Stimulated activated CD8-positive, alpha-beta memory T cell treated with anti-CD3 and anti-CD28 coated beads, Interleukin-15, amount 100 ng/mL, for 48 hours (primary cell): ENCODE data around the gene PTPN3.
"Not testable (repeated sequence)": the region's sequence is repeated elsewhere in the genome, so short reads cannot be mapped to it uniquely, and the experiment has no call there.

Source experiments
- DNase-seq, 2 donors: peaks; one replicate each; pipeline ENCODE4 v3.0.0-alpha.2; 2020; ENCODE audit warnings: low read depth in 2 of 2

Gene PTPN3

GRCh38 chr9:109498195-109499092, at the start of gene PTPN3:
Gene PTPN3, minus strand, starts transcription at chr9:109498307. Its CDS starts 34,873 bp downstream, at chr9:109463434.
- no peak for DNase-seq

GRCh38 chr9:109544954-109545353, 46.8 kb upstream of the PTPN3 start:
- not testable (repeated sequence) for DNase-seq

GRCh38 chr9:109542922-109543321, 44.8 kb upstream of the PTPN3 start:
- no peak for DNase-seq

GRCh38 chr9:109538346-109538745, 40.2 kb upstream of the PTPN3 start:
- no peak for DNase-seq

- no peak for DNase-seq
Observed at GRCh38 chr9:109537288-109537687, 39.2 kb upstream of the PTPN3 start.

- no peak for DNase-seq
Observed at GRCh38 chr9:109536859-109537258, 38.8 kb upstream of the PTPN3 start.

GRCh38 chr9:109535365-109535764, 37.3 kb upstream of the PTPN3 start:
- no peak for DNase-seq

GRCh38 chr9:109534151-109534550, 36.0 kb upstream of the PTPN3 start:
- DNase-seq: no peak

- not testable (repeated sequence) for DNase-seq
Observed at GRCh38 chr9:109532652-109533051, 34.5 kb upstream of the PTPN3 start.

GRCh38 chr9:109522106-109522505, 24.0 kb upstream of the PTPN3 start:
- no peak for DNase-seq

- DNase-seq: peak; percentile 4 to 13
Observed at GRCh38 chr9:109520475-109521132, 22.5 kb upstream of the PTPN3 start.

GRCh38 chr9:109519366-109519765, 21.3 kb upstream of the PTPN3 start:
- DNase-seq: no peak

- DNase-seq: no peak
Observed at GRCh38 chr9:109518621-109519335, 20.7 kb upstream of the PTPN3 start.

GRCh38 chr9:109517901-109518377, 19.8 kb upstream of the PTPN3 start:
- no peak for DNase-seq

GRCh38 chr9:109513871-109514270, 15.8 kb upstream of the PTPN3 start:
- DNase-seq: no peak

- DNase-seq: no peak
Observed at GRCh38 chr9:109512170-109512756, 14.2 kb upstream of the PTPN3 start.

GRCh38 chr9:109510506-109510905, 12.4 kb upstream of the PTPN3 start:
- DNase-seq: no peak

- DNase-seq: not testable (repeated sequence)
Observed at GRCh38 chr9:109510042-109510441, 11.9 kb upstream of the PTPN3 start.

GRCh38 chr9:109509611-109510010, 11.5 kb upstream of the PTPN3 start:
- no peak for DNase-seq

- no peak for DNase-seq
Observed at GRCh38 chr9:109507421-109507838, 9.3 kb upstream of the PTPN3 start.

- no peak for DNase-seq
Observed at GRCh38 chr9:109506097-109506712, 8.1 kb upstream of the PTPN3 start.
